HG03442 (cell line): ENCODE data around the gene ADAM19.

ENCODE experiments used
- ATAC-seq: cut with Tn5 transposase; IDR thresholded peaks from one replicate; pipeline ENCODE4 v1.9.1; 2021; ENCODE audit warnings: mild to moderate bottlenecking, moderate library complexity; ENCODE audit not compliant: unreplicated experiment

ADAM19 gene

DNA sequence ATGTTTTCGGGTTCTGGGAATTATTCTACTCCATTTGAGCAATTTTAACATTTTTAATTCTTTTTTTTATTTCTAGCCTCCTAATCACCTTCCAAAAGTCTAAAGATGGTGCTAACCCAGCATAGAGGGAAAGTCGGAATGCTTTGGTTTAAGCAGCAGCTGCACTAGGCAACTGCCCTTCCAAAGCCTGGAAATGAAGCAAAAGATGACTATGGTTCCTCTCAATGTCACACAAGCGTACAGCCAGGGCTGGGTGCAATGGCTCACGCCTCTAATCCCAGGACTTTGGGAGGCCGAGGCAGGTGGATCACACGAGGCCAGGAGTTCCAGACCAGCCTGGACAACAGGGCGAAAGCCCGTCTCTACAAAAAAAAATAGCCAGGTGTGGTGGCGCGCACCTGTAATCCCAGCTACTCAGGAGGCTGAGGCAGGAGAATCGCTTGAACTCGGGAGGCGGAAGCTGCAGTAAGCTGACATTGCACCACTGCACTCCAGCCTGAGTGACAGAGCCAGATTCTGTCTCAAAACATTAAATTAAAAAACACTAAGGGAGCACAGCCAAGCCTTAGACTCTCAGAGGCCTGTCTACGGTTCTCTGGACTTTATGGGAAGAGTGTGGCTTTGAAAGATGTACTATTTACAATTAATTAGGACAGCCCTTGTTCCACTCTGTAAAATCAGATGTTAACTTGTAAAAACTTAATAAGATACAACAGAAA, 33.1 kb downstream of the ADAM19 start:
- no peak for ATAC-seq

- peak; percentile 6 for ATAC-seq
Measured at GRCh38 chr5:157541447-157542118, 34.0 kb downstream of the ADAM19 start.

- peak; percentile 93 for ATAC-seq
Measured at GRCh38 chr5:157540707-157541446, 34.7 kb downstream of the ADAM19 start.

DNA sequence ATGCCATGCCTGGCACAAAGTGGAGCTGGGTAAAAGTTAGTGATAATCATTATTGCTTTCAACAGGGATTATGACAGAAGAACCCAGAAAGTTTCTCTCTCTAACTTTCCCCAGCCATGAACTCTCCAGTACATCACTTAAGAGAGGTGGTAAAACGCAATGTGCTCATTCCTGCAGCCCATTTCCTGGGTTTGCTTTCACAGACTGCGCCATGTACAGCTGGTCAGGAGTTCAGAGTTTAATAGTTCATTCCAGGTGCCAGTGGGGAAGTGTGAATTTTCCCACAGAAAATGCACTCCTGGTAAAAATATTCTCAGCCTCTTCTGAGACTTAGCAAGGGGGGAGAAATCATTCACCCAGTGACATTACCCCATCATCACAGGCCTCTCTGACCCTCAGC, 35.5 kb downstream of the ADAM19 start:
- ATAC-seq: no peak

DNA sequence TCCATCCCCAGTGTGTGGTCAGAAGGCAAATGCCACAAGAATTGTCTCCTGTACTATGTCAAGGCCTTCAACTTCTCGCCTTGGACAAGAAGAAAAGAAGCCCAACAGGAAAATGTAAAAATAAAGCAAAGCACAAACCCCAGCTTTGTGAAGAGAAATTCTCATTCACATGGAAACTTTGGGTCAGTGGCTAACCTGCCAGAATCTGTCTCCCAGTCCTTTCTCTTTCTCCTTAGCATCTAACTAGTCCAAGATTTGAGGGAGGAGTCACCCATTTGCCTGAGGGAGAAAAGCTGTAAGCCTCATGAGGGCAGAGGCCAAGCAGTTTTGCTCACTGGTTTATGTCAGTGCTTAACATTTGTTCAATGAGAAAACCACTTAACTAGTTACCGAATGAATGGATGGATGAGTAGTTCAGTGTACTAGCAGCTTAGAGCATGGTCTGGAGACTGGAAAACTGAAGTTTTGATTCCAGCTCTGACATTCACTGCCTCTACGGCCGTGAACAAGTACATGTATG, 36.0 kb downstream of the ADAM19 start:
- no peak for ATAC-seq

GRCh38 chr5:157538311-157538710, 37.3 kb downstream of the ADAM19 start:
- no peak for ATAC-seq

GRCh38 chr5:157535042-157535865, 40.3 kb downstream of the ADAM19 start:
- no peak for ATAC-seq

- no peak for ATAC-seq
Measured at GRCh38 chr5:157533011-157533481, 42.5 kb downstream of the ADAM19 start.

DNA sequence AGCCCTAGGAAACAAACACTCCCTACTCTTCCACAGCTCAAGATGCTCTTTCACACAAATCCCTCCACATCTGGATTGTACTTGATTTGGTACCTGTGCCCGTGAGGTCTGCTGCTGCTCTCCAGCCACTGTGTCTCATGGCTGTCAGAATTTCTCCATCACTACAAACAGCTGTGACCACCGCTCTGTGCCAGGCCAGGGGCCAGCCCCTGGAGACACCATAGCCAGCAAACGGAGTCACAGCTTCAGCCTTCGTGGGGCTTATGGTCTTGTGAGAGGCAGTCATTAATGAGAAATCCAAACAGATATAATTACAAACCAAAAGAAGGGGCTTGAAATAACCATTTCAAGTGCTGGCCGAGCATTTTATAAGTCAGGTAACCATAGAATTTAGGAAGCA, 43.6 kb downstream of the ADAM19 start:
- no peak for ATAC-seq

GRCh38 chr5:157530226-157530972, 45.2 kb downstream of the ADAM19 start:
- ATAC-seq: no peak

- ATAC-seq: no peak
Measured at GRCh38 chr5:157529002-157529401, 46.6 kb downstream of the ADAM19 start.

DNA sequence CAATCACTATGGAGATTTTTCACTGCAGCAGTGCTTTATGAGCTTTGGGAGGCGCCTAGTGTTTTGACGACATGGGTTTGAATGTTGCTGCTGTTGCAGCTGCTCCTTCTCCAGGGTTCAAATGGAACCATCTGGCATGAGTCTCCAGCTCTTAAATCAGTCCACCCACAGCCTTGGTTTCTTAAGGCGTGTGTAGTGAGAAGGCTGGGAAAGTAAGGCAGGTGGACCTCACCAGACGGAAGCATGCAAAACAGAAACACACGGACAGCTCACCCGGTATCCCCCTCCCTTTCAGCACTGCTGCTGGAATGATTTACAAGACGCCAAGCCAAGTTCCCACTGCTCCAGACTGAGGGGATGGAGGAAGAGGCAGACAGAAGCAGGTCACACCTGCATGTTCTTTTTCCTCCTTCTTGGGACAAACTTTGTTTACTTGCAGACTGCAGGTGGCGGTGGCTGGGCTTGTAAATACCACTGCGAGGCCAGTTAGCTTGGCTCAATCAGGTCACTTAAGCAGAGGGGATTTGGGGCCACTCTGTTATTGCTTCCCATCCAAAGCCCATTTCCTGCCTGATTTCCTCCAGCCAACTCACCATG, 47.4 kb downstream of the ADAM19 start:
- ATAC-seq: no peak

DNA sequence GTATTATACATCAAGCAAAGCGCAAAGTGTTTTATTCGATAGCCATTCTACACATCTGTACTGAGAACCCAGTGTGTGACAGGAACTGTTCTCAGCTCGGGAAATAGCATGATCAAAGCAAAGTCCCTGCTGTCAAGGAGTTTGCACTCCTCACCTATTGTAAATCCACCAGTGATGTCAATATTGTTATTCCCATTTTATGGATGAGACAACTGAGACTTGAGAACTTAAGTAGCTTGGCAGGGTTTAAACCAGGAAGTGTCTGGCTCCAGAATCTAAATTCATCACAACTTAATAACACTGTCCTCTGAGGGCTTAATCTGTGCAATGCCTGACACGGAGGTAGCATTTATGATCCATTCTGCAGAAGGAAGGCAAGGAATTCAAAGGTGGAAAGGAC, 50.7 kb downstream of the ADAM19 start:
- no peak for ATAC-seq

GRCh38 chr5:157523976-157524375, 51.6 kb downstream of the ADAM19 start:
- no peak for ATAC-seq

DNA sequence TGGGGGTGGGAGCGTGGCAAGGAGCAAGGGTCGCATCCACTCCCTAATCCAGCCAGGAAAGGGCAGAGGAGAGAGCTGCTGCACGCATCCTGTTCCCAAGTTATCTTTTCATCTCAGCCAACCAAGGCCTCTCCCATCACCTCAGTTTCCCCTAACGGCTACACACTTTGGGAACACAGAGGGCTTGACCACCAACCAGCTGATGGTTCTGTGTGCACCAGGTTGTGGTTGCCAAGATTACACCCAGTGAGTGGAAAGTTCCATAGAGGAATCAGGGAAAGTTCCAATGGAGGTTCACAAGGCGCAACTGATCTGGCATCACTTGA, 53.9 kb downstream of the ADAM19 start:
- no peak for ATAC-seq

GRCh38 chr5:157520911-157521703, 54.5 kb downstream of the ADAM19 start:
- ATAC-seq: no peak

DNA sequence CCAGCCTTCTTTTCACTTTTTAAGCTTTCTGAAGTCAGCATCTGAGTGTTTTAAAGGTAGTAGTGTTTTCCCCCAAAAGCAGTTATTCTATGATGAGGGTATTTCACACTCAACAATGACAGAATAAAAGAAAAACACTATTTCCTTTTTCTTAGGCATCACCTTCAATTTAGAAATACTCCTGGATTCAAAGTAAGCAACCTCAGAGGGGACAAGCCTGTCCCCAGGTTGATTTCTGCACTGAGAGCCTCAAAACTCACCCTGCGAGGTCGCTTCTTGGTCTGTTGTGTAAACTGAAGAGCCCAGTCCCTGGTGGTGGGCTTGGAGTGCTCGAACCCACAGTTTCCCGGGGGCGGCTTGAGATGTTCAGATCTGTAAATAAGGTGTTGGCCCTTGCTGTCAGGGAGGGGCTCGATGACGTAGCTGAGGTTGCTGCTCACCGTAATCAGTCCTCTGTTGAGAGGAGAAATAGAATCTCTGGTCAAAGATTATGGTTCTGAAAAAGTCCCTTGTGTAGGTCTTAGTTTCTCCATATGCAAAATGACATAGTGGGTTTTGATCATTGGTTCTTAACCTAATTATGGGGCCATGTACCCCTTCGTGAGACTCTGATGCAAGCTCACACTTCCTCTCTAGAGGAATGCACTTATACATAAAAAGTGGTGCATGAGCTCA, 55.9 kb downstream of the ADAM19 start:
- peak; percentile 56 for ATAC-seq

DNA sequence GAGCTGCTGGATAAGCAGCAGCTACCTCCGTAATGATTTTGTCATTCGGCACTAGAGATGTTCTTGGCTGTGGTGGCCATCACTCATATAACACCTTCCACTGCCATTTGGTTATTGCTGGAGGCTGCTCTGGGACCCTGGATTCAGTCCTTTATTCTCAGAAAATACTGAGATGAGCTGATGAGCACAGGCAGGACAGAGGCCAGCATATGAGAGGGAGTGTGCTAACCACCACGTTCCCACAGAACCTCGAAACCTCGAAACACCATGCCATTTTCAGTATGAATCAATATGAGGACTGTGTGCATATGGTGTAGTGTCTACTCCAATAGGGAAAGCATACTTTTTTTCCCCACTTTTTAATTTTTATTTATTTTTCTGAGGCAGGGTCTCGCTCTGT, 56.6 kb downstream of the ADAM19 start:
- ATAC-seq: peak; percentile 81
